Measurements from ENCODE around the gene FAS. TPM values are rescaled to one million over a fixed set of nuclear protein-coding genes. Genes with fewer than 3 reads are reported as not detected.

FAS gene
- total RNA-seq, 1 donor from 2014 or later = 6.3 TPM

- TF ChIP-seq CTCF (IDR thresholded peaks at IDR 0.05; ENCODE audit: unreplicated experiment) = no peak
- Mint-ChIP-seq H3K36me3 (no peaks in the 10 kb centered on the region), H3K27ac (peak overlapping the region; percentile 62), H3K27me3 (ENCODE audit: low read depth) (no peaks in the 10 kb centered on the region), H3K4me3 (no peak overlapping the region), H3K9me3 (peaks cover 2% of the 10 kb centered on the region), H3K4me1 (peaks cover 37% of the 10 kb centered on the region)
- no peak for DNase-seq (ENCODE audit: low spot score in 2 of 2, unreplicated experiment in 2 of 2)
These were observed 11.4 kb upstream of the FAS start for GRCh38 chr10:88979153-88979562.

GRCh38 chr10:88979603-88980002 lies 11.0 kb upstream of the FAS start:
- Mint-ChIP-seq H3K27me3 (ENCODE audit: low read depth) (no peaks in the 10 kb centered on the region), H3K9me3 (peaks cover 2% of the 10 kb centered on the region), H3K36me3 (no peaks in the 10 kb centered on the region), H3K4me3 (no peak overlapping the region), H3K27ac (no peak overlapping the region), H3K4me1 (peaks cover 38% of the 10 kb centered on the region)
- no peak for DNase-seq (ENCODE audit: low spot score in 2 of 2, unreplicated experiment in 2 of 2)
- TF ChIP-seq CTCF (IDR thresholded peaks at IDR 0.05; ENCODE audit: unreplicated experiment) = no peak

- no peaks in the 10 kb centered on the region for H3K36me3 Mint-ChIP-seq
- DNase-seq (ENCODE audit: low spot score in 2 of 2, unreplicated experiment in 2 of 2) = no peak
- no peaks in the 10 kb centered on the region for H3K27me3 Mint-ChIP-seq (ENCODE audit: low read depth)
- no peak for TF ChIP-seq CTCF (IDR thresholded peaks at IDR 0.05; ENCODE audit: unreplicated experiment)
- no peak overlapping the region for H3K4me3 Mint-ChIP-seq
- peaks cover 36% of the 10 kb centered on the region for H3K4me1 Mint-ChIP-seq
- H3K27ac Mint-ChIP-seq = peak overlapping the region; percentile 23
- H3K9me3 Mint-ChIP-seq = peaks cover 2% of the 10 kb centered on the region
These were observed 10.4 kb upstream of the FAS start for GRCh38 chr10:88980247-88980646.

- DNase-seq (ENCODE audit: low spot score in 2 of 2, unreplicated experiment in 2 of 2) = no peak
- Mint-ChIP-seq H3K4me3 (no peak overlapping the region), H3K27ac (no peak overlapping the region), H3K36me3 (no peaks in the 10 kb centered on the region), H3K27me3 (ENCODE audit: low read depth) (no peaks in the 10 kb centered on the region), H3K9me3 (peaks cover 2% of the 10 kb centered on the region), H3K4me1 (peaks cover 36% of the 10 kb centered on the region)
- no peak for TF ChIP-seq CTCF (IDR thresholded peaks at IDR 0.05; ENCODE audit: unreplicated experiment)
These were observed 9.8 kb upstream of the FAS start for GRCh38 chr10:88980800-88981199.

GRCh38 chr10:88981435-88981834 lies 9.2 kb upstream of the FAS start:
- no peaks in the 10 kb centered on the region for H3K36me3 Mint-ChIP-seq
- no peak for TF ChIP-seq CTCF (IDR thresholded peaks at IDR 0.05; ENCODE audit: unreplicated experiment)
- DNase-seq (ENCODE audit: low spot score in 2 of 2, unreplicated experiment in 2 of 2) = no peak
- H3K9me3 Mint-ChIP-seq = peaks cover 2% of the 10 kb centered on the region
- H3K27me3 Mint-ChIP-seq (ENCODE audit: low read depth) = no peaks in the 10 kb centered on the region
- peaks cover 36% of the 10 kb centered on the region for H3K4me1 Mint-ChIP-seq
- H3K4me3 Mint-ChIP-seq = no peak overlapping the region
- H3K27ac Mint-ChIP-seq = no peak overlapping the region

GRCh38 chr10:88982366-88982765 lies 8.2 kb upstream of the FAS start:
- H3K4me3 Mint-ChIP-seq = no peak overlapping the region
- peak overlapping the region; percentile 57 for H3K27ac Mint-ChIP-seq
- H3K4me1 Mint-ChIP-seq = peaks cover 36% of the 10 kb centered on the region
- peaks cover 2% of the 10 kb centered on the region for H3K9me3 Mint-ChIP-seq
- TF ChIP-seq CTCF (IDR thresholded peaks at IDR 0.05; ENCODE audit: unreplicated experiment) = no peak
- DNase-seq (ENCODE audit: low spot score in 2 of 2, unreplicated experiment in 2 of 2) = no peak
- H3K36me3 Mint-ChIP-seq = no peaks in the 10 kb centered on the region
- H3K27me3 Mint-ChIP-seq (ENCODE audit: low read depth) = no peaks in the 10 kb centered on the region
